NOMO-1 (cell line): ENCODE results near the gene MICU1.
"Not testable (repeated sequence)": the region's sequence is repeated elsewhere in the genome, so short reads cannot be mapped to it uniquely, and the experiment has no call there.

Experiments
- DNase-seq, 2 experiments: peaks; one replicate each; lab custom pipeline; 2025; ENCODE audit not compliant: unreplicated experiment in 2 of 2; lab: John Stamatoyannopoulos, UW

MICU1 gene

DNA sequence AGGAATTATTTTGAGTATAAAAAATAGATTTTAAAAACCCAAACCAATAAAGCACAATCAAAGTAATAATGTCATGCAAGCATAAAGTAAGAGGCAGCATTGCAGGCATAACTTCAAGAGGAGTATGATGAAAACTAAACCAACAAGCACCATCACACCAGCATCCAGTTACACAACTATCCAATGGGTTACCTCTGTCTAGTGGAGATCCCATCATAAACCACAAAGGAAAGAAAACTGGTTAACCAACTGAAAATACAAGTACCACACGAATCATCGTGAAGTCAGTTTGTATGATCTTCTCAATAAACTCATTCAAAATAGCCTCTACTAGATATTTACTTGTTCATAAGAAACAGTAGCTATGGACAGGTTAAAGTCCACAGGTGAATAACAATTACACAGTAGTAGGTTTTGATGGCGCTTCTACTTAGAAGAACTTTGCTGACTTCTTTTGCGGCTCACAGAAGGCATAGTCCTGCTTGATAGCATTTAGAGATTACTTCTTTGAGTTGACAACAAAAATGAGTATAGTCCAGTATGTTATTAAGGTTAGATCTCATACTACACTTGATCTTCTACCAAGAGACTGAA is 116.6 kb downstream of the MICU1 start:
- peak; percentile 77 to 78 for DNase-seq

DNA sequence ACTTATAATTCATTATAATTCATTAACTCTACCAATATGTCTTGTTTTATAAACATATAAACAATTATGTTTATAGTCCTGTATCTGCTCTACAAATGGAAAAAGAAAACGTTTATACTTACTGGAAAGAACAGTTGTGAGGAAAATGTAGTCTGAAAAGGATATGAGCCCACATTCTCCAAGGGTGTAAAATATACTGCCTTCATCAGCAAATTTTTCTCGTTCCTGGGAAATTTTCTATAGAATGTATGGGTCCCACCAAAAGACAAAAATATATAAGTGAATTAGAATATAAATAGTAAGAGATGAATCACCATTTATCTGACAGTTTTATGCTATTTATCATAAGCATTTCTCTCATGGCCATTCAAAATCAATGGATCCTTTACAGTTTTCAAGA is 117.8 kb downstream of the MICU1 start:
- no peak for DNase-seq

DNA sequence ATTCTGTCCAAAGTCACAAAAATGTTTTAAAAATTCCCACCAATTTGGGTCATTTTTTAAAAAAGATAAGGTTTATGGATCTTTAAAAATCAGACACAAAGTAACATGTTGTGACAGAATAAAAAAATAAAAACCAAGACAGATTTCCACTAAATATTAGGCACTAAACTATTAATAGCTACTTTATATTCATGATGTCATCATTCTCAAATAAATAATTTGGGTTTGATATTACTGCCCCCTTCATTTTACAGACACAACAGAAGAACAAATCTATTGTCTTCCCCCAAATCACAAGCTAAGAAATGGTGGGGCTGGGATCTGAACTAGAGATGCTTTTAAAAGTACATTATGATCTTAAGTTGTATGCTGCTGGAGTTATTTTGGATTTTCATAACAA is 119.4 kb downstream of the MICU1 start:
- no peak for DNase-seq

DNA sequence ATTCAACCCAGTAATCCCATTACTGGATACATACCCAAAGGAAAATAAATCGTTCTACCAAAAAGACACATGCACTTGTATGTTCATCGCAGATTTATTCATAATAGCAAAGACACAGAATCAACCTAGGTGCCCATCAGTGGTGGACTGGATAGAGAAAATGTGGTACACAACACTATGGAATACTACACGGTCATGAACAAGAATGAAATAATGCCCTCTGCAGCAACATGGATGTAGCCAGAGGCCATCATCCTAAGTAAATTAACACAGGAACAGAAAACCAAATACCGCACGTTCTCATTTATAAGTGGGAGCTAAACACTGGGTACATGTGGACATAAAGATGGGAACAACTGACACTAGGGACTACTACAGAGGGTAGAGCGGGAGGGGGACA is 120.4 kb downstream of the MICU1 start:
- no peak for DNase-seq

DNA sequence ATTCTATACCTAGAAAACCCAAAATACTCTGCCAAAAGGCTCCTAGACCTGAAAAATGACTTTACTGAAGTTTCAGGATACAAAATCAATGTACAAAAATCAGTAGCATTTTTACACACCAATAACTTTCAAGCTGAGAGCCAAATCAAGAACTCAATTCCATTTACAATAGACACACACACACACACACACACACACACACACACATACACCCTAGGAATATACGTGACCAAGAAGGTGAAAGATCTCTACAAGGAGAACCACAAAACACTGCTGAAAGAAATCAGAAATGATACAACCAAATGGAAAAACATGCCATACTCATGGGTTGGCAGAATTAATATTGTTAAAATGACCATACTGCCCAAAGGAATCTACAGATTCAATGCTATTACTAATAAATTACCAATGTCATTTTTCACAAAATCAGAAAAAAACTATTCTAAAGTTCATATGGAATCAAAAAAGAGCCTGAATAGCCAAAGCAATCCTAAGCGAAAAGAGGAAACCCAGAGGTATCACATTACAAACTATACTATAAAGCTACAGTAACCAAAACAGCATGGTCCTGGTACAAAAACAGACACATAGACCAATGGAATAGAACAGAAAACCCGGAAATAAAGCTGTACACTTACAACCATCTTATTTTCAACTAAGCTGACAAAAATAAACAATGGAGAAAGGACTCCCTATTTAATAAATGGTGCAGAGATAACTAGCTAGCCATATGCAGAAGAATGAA is 122.0 kb downstream of the MICU1 start:
- no peak for DNase-seq

DNA sequence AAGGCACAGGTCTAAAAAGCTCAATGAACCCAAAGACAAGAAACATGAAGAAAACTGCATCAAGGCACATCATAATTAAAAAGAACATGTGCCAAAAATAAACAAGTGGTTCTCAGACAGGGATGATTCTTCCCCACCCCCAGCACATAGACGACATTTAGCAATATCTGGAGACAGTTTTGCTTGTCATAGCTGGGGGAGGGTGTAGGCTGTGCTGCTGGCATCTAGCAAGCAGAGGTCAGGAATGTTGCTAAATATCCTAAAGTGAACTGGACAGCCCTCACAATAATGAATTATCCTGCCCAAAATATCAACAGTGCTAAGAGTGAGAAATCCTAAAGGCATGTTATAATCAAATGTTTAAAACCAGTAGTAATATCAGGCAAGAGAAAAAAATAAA is 122.6 kb downstream of the MICU1 start:
- peak; percentile 85 to 97 for DNase-seq

DNA sequence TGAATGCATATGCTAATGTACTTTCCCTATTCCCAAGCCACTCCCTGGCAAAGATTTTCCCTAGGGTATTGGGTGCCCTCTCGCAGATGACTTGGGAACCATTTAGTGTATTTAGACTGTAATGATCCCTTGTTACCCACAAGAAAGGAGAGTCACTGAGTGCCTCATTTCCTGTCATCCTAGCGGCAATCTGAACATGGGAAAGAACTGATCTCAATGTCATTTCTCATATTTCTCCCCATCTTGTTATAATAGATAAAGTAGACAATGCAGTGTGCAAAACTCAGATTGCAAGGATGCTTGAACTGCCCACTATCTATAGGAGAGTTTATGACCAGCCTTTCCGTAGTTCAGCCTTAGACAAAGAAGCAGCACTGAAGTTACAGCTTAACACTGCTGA is 123.3 kb downstream of the MICU1 start:
- DNase-seq, result peak in 1 of 2 experiments; percentile 30

DNA sequence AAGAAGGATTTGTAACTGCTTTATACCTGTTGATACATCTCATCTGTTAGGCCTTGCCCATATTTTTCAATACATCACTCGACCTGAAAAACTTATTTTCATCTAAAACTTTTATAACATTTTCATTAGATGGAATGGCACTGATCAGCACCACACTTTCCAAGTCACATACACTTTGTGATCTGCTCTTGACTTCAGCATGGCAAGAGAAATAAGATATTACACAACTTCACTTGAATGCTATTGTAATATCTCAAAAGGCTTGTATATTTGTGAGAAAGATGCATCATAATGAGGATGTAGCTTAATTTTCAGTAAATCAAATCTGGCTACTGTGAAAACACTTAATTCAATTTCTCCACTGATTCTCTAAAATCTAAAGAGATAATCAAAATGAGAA is 126.2 kb downstream of the MICU1 start:
- peak in 1 of 2 experiments; percentile 36 for DNase-seq

DNA sequence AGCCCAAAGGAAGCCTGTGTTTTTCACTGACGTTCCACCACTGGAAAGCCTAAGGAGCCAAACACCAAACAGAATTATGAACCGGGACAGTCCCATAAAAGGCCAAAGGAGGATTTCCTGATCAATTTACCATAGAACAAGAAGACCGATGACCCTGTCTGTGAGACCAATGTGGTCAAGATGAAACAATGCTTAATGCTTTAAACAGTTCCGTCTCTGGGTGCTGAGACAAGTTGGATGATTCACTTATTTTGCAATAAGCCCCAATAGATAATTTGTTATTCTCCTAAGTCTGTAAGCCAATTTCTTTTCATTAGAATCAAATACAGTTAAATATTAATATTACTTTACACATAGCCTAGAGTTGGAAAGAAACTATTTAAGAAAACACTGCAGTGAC is 134.9 kb downstream of the MICU1 start:
- DNase-seq, result peak; percentile 32 to 68

DNA sequence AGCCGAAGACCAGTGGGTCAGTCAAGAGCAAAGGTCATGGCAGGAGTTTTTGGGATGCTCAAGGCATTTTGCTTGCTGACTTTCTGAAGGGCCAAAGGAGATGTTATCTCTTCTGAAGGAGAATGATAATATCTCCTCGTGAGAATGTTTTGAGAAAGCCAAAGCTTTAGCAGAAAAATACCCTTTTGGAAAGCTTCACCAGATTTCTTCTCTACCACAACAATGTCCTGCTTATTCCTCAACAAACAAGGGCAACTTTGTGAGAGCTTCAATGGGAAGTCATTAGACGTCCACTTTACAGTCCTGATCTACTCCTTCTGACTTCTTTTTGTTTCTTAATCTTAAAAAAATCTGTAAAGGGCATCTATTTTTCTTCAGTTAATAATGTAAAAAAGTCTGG is 138.4 kb downstream of the MICU1 start:
- DNase-seq, result no peak

DNA sequence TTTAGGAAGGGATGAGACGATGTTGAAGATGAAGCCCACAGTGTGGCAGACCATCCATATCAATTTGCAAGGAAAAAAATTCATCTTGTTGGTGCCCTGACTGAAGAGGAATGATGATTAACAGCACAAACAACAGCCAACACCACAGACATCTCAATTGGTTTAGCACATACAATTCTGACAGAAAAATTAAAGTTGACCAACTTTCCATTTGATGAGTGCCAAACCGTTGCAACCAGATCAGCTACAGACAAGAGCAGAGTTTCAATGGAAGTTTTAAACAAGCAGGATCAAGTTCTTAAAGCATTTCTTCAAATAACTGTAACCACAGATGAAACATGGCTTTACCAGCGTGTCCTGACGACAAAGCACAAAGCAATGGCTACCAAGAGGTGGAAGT is 138.8 kb downstream of the MICU1 start:
- no peak for DNase-seq

DNA sequence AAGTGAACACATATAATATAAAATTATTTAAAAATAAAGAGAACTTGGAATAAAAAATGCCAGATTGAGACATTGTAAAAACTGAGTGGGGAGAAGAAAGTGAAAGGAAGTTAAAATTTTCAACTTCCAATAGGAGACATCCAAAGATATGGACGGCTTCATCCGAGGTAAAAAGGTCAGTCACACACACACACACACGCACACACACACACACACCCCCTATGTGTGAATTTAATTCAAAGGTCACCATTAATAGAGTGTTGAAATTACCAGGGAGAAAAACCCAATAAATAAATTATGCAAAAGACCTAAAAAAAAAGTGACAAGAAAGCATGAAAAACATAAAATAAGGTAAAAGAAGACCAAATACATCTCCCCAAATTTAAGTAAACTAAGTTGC is 140.2 kb downstream of the MICU1 start:
- no peak for DNase-seq

DNA sequence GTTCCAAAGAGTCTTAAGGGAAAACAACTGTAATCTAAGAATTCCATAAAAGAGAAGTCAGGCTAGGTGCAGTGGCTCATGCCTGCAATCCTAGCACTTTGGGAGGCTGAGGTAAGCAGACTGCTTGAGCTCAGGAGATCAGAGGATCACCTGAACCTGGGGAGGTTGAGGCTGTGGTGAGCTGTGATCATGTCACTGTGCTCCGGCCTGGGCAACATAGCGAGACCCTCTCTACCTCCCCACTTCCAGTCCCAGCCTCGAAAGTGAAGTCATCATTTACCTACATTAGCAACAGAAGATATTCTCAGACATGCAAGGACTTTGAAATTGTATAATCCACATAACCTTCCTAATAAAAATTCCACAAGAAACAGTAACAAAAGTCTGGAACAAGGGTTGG is 141.4 kb downstream of the MICU1 start:
- DNase-seq, result no peak

DNA sequence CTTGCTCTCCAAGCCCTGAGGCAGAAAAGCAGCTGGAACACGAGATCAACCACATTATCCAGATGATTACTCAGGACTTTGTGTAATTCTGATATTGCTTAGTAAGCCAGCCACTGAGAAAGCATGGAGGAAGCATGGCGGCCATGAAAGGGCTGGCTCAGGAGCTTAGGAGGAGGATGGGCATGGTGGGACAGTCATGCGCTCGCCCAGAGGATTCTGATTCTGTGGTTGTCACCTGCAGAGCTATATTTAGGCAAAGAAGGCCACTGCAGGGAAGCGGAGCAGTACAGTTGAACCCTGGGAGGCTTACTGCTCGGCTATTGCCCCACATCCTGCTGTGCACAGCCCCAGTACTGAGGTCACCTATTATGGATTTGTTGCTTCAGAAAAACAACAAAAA is 142.4 kb downstream of the MICU1 start:
- DNase-seq, result peak; percentile 75 to 80

DNA sequence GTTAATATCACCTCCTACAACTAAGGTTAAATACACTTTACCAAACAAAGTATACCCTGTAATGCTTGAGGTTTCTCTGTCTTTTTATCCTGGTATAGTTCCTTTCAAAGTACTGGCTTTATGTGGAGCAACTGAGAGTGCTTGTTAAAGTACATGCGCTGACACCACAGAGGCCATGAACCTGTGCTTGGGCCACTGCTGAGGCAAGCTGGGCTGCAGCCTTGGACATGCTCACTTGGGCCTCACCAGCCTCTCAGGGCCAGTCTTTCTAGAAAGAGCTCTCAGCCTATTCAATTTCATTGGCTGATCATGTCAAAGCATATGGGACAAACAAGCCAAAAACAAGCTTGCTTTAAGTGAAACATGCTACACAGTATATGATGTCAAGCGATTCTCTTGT is 145.0 kb downstream of the MICU1 start:
- DNase-seq, result no peak

DNA sequence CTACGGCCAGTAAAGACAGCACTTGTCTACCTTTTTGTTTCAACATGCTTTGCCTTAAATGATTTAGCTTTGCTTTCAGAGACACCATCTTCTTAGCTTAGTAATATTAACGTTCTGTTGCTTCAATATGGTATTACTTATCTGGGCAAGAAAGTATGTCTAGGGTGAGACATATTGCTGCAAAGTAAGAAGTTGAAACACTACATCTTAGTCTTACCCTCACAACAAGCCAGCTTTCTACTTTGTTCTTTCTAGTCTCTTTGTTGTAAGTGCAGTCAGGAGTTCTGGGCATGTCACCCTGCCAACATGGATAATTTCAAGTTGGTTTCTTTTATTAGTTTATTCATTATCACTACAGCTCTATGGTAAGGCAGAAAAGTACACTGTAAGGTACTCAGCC is 148.4 kb downstream of the MICU1 start:
- DNase-seq, result no peak

DNA sequence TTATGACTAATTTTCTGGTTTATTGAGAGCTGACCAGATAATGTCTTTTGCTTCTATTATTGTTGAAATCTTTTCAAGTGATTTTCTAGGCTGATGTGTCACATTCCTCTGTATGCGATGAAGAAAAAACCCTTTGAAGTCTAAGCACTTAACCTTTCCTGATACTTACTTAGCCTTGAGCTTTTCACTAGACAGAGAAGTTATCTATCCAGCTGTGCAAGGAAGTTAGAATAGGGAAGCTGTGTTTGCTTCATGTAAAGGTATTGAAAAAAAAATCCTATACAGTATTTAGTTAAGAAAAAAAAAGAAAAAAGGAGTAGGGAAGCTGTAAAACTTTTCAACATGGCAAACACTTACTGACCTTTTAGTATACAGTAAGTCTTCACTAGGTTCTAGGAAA is 153.6 kb downstream of the MICU1 start:
- DNase-seq, result peak; percentile 37 to 40

DNA sequence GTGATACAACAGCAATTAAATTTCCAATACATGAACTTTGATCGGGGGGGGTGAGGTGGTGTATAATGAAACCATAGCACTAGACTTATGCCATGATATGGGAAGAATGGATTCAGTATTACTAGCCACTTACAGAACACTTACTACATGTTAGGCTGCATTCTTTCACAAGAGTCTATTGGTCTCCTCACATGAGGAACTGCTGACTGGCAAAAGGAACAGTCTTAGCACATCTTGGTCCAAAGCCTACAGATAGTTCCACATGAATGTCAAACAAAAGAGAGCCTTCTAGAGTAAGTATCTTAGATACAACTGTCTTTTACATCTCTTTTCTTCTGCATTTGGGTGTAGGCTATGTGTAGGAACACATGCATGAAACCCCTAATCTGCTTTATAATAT is 155.2 kb downstream of the MICU1 start:
- peak in 1 of 2 experiments; percentile 62 for DNase-seq

DNA sequence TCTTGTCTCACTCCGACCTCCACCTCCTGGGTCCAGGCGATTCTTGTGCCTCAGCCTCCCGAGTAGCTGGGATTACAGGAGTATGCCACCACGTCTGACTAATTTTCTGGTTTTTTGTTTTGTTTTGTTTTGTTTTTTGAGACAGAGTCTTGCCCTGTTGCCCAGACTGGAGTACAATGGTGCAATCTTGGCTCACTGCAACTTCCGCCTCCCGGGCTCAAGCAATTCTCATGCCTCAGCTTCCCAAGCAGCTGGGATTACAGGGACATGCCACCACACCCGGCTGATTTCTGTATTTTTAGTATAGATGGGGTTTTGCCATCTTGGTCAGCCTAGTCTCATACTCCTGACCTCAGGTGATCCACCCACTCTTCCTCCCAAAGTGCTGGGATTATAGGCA is 158.8 kb downstream of the MICU1 start:
- DNase-seq, result not testable (repeated sequence)

DNA sequence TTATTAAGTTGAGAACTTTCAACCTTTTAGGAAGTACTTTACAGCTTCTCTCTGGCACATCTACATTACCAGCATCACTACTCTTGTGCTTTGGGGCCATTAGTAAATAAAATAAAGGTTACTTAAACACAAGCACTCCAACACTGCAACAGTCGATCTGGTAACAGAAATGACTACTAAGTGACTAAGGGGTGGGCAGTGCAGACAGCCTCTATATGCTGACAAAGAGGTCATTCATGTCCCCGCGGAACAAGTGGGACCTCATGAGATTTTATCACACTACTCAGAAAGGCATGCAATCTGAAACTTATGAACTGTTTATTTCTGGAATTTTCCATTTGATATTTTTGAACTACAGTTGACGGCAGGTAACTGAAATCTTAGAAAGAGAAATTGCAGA is 159.9 kb downstream of the MICU1 start:
- no peak for DNase-seq

DNA sequence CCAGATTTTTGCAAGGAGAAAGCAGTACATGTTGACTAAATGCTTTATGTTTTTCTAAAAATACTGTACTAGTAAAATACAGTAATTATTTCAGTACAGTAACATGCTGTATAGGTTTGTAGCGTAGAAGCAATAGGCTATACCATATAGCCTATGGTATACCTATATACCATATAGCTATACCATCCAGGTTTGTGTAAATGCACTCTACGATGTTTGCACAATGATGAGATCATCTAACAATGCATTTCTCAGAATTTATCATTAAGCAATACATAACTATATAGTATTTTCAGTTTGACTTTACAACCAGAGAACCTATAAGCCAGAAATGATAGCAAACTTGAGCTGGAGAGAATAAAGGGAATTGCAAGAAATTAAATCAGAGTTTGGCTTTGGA is 161.4 kb downstream of the MICU1 start:
- no peak for DNase-seq

DNA sequence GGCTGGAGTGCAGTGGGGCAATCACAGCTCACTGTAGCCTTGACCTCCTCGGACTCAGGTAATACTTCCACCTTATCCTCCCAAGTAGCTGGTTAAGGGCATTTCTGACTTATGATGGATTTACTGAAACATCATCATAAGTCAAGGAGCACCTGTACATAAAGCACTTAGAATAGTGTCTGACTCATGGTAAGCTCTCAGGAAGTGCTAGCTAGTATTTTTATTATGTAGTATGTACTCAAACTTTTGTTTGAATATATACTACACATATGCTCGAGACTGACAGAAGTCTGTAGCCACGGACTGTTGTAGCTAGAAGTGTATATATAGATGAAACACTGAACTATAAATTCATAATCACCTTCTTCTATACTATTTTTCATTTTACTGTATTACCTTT is 163.6 kb downstream of the MICU1 start:
- DNase-seq, result no peak

DNA sequence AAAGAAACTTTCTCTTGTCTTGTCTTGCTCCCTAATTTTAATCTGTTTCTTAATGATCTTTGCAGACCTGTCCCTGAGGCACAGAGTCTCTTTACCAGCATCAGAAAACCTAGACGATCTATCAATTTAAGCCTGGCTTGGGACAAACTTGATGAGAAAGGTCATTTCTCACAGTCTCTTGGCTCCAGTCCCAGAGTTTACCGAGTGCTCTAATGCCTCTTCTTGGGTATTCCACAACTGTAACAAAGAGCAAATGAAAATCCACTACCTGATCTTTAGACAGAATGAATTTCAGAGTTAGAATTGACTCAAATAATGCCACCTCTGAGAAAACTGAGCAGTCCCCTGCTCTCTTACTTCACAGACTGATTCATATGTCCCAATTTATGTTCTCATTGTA is 164.8 kb downstream of the MICU1 start:
- DNase-seq, result no peak
